Caco-2 (cell line): Measurements from ENCODE around the gene RIPOR1. TPM values are rescaled to one million over a fixed set of nuclear protein-coding genes. Genes with fewer than 3 reads are reported as not detected.

Experiments
- BruUV-seq: library from RNA; stranded (reverse); fragments of 400-500 nt; replicated peaks from 2 replicates; lab custom pipeline; 2021; lab: Mats Ljungman, UMichigan
- CTCF ChIA-PET: fragments of 300-600 bp; sonication (Branson Sonifier 250); formaldehyde crosslinking; loops from one replicate; lab custom pipeline; 2022; ENCODE audit warnings: antibody characterized with exemption; lab: Charles Lee
- POLR2A ChIA-PET: fragments of 300-600 bp; sonication (Branson Sonifier 250); formaldehyde crosslinking; loops from one replicate; lab custom pipeline; 2022; ENCODE audit warnings: antibody characterized with exemption; lab: Charles Lee
- DNase-seq, 2 experiments: peaks; one replicate each; pipeline versions ENCODE4 v3.0.0 to v3.0.0-alpha.2; 2020 to 2022
- H3K27me3 ChIP-seq: replicated peaks from 2 replicates; pipeline ENCODE4 v1.6.0; 2011; ENCODE audit warnings: low read length; ENCODE audit not compliant: control insufficient read depth, insufficient read depth
- H3K36me3 ChIP-seq: 2 replicates; pipeline ENCODE4 v1.5.1; 2011; ENCODE audit warnings: low read length; ENCODE audit not compliant: control insufficient read depth, insufficient read depth
- H3K4me1 ChIP-seq: fragments of 250-450 bp; sonication (Bioruptor Pico); 2 replicates; pipeline ENCODE4 v1.5.1; 2020; ENCODE audit warnings: mild to moderate bottlenecking
- H3K4me3 ChIP-seq: 2 replicates; pipeline ENCODE4 v1.5.1; 2011; ENCODE audit warnings: low read depth, mild to moderate bottlenecking, control low read depth, low read length
- H3K9me3 ChIP-seq: fragments of 250-450 bp; sonication (Bioruptor Pico); 2 replicates; pipeline ENCODE4 v1.5.1; 2020; ENCODE audit warnings: mild to moderate bottlenecking, moderate library complexity
- H3K27ac Mint-ChIP-seq: one replicate; pipeline ENCODE4 v1.8.0; 2022; ENCODE audit warnings: mixed read lengths; ENCODE audit not compliant: unreplicated experiment
- H3K27me3 Mint-ChIP-seq: one replicate; pipeline ENCODE4 v1.8.0; 2022; ENCODE audit warnings: mixed read lengths; ENCODE audit not compliant: insufficient read depth, unreplicated experiment
- H3K36me3 Mint-ChIP-seq: one replicate; pipeline ENCODE4 v1.8.0; 2022; ENCODE audit warnings: mild to moderate bottlenecking, mixed read lengths; ENCODE audit not compliant: insufficient read depth, unreplicated experiment
- H3K4me1 Mint-ChIP-seq: one replicate; pipeline ENCODE4 v1.8.0; 2022; ENCODE audit warnings: low read depth, mixed read lengths; ENCODE audit not compliant: unreplicated experiment
- H3K4me3 Mint-ChIP-seq: one replicate; pipeline ENCODE4 v1.8.0; 2022; ENCODE audit warnings: mild to moderate bottlenecking, moderate library complexity, mixed read lengths; ENCODE audit not compliant: unreplicated experiment
- H3K9me3 Mint-ChIP-seq: one replicate; pipeline ENCODE4 v1.8.0; 2022; ENCODE audit warnings: mixed read lengths; ENCODE audit not compliant: unreplicated experiment
- intact Hi-C: fragments of 100-400 bp; cut with micrococcal nuclease; formaldehyde crosslinking; loops from one replicate; pipeline ENCODE4 v1.10.0; 2022; ENCODE audit not compliant: unreplicated experiment
- total RNA-seq: library from RNA; stranded (reverse); gene quantifications from 2 replicates; pipeline ENCODE4 v1.2.3, GENCODE V29; 2022
- TF ChIP-seq, protein P1 (sequence below), 2 experiments: fragments of 200-600 bp in 1 of 2; IDR thresholded peaks; 1 replicate in 1 of 2; 2 replicates in 1 of 2; pipeline versions ENCODE4 v1.5.1 to v1.8.0; 2011 to 2022; ENCODE audit warnings: antibody characterized with exemption in 1 of 2, control low read depth in 1 of 2, inconsistent platforms in 1 of 2, low read depth in 1 of 2, low read length in 1 of 2, mild to moderate bottlenecking in 1 of 2, moderate library complexity in 1 of 2; ENCODE audit not compliant: insufficient read depth in 1 of 2, severe bottlenecking in 1 of 2, unreplicated experiment in 1 of 2

The RIPOR1 gene
- total RNA-seq, 1 experiment from 2014 or later, result 87.9 TPM

DNA sequence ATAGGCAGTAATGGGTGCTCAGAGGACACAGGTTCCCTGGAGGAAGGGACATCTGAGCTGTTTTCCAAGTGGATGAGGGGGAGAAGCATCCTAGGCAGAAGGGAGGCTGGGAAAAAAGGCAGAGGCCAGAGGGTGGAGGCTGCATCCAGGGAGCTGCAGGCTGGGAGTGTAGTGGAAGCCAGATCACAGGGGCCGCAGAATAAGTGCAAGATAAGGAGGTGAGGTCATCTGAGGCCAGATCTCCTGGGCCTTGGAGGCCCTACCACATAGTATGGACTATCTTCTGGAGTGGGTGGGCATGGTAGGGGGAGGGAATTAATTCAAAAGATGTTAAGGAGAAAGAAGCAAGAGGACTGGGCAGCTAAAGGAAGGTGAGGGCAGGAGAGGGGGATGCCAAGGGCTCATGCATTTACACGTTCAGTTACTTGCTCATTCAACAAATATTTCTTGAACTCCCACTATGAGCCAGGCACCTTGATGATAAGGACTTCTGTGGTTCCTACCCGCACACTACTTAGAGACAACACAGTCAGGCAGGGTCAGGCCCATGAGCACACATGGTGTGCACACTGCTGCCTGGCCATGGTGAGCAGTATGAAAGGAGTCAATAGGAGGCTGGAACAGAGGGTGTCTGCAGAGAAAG, 2.4 kb upstream of the RIPOR1 start:
- Mint-ChIP-seq H3K27me3 (no peaks in the 10 kb centered on the region), H3K4me1 (peaks cover 35% of the 10 kb centered on the region)
- POLR2A ChIA-PET, result no interaction called here

GRCh38 chr16:67528870-67529581, 397 bp downstream of the RIPOR1 start:
- peak overlapping the region; percentile 78 for H3K4me3 Mint-ChIP-seq
- Histone ChIP-seq H3K27me3 (no peaks in the 10 kb centered on the region), H3K9me3 (no peaks in the 10 kb centered on the region), H3K36me3 (no peaks in the 10 kb centered on the region), H3K4me3 (peak overlapping the region; percentile 85), H3K4me1 (peaks cover 51% of the 10 kb centered on the region)
- BruUV-seq, result no TSS peak
- H3K36me3 Mint-ChIP-seq, result peaks cover 15% of the 10 kb centered on the region
- no peaks in the 10 kb centered on the region for H3K9me3 Mint-ChIP-seq
- DNase-seq, result peak; percentile 52 to 71
- ChIA-PET CTCF (interaction anchor here (0.6 to 2.9 kb wide), 14 partner anchors 8 to 582 kb away, joined by 3 to 37 read pairs (median 3); partner anchors contain the start of genes ACD, CTCF, FHOD1 and RANBP10), POLR2A (interaction anchor here (0.7 to 1.2 kb wide), 2 partner anchors 33 to 105 kb away, joined by 3 to 4 read pairs; no protein-coding TSS in a partner anchor)
- H3K27me3 Mint-ChIP-seq, result no peaks in the 10 kb centered on the region
- TF ChIP-seq, protein P1, sequence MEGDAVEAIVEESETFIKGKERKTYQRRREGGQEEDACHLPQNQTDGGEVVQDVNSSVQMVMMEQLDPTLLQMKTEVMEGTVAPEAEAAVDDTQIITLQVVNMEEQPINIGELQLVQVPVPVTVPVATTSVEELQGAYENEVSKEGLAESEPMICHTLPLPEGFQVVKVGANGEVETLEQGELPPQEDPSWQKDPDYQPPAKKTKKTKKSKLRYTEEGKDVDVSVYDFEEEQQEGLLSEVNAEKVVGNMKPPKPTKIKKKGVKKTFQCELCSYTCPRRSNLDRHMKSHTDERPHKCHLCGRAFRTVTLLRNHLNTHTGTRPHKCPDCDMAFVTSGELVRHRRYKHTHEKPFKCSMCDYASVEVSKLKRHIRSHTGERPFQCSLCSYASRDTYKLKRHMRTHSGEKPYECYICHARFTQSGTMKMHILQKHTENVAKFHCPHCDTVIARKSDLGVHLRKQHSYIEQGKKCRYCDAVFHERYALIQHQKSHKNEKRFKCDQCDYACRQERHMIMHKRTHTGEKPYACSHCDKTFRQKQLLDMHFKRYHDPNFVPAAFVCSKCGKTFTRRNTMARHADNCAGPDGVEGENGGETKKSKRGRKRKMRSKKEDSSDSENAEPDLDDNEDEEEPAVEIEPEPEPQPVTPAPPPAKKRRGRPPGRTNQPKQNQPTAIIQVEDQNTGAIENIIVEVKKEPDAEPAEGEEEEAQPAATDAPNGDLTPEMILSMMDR (IDR thresholded peaks at IDR 0.05; ENCODE audit: insufficient read depth in 1 of 2, low read depth in 1 of 2, low read length in 1 of 2, severe bottlenecking in 1 of 2, unreplicated experiment in 1 of 2), result no peak
- intact Hi-C loops, result loop anchor here (10.0 kb wide), 2 partner anchors 276 to 406 kb away; partner anchors contain the start of genes CTRL, PSMB10, RANBP10 and TSNAXIP1
- peaks cover 50% of the 10 kb centered on the region for H3K4me1 Mint-ChIP-seq
- peak overlapping the region; percentile 18 for H3K27ac Mint-ChIP-seq

More for the DNA sequence above, 2.4 kb upstream of the RIPOR1 start:
- H3K36me3 ChIP-seq, result no peaks in the 10 kb centered on the region
- TF ChIP-seq, protein P1 (IDR thresholded peaks at IDR 0.05; ENCODE audit: insufficient read depth in 1 of 2, low read depth in 1 of 2, low read length in 1 of 2, severe bottlenecking in 1 of 2, unreplicated experiment in 1 of 2), result no peak
- peaks cover 54% of the 10 kb centered on the region for H3K4me1 ChIP-seq
- no TSS peak for BruUV-seq
- no peak overlapping the region for H3K4me3 ChIP-seq
- intact Hi-C loops, result loop anchor here (10.0 kb wide), 2 partner anchors 279 to 409 kb away; partner anchors contain the start of genes CTRL, PSMB10, RANBP10 and TSNAXIP1
- H3K4me3 Mint-ChIP-seq, result peak overlapping the region; percentile 19
- H3K9me3 Mint-ChIP-seq, result no peaks in the 10 kb centered on the region
- peak overlapping the region; percentile 66 for H3K27ac Mint-ChIP-seq
- peaks cover 9% of the 10 kb centered on the region for H3K36me3 Mint-ChIP-seq
- CTCF ChIA-PET, result interaction anchor here (1.2 to 1.7 kb wide), 2 partner anchors 36 to 118 kb away, joined by 3 to 4 read pairs; partner anchors contain the start of genes CARMIL2 and CTCF
- no peaks in the 10 kb centered on the region for H3K27me3 ChIP-seq
- DNase-seq, result peak in 1 of 2 experiments; percentile 70
- no peaks in the 10 kb centered on the region for H3K9me3 ChIP-seq

GRCh38 chr16:67529582-67530012, 968 bp downstream of the RIPOR1 start:
- peak overlapping the region; percentile 18 for H3K27ac Mint-ChIP-seq
- H3K9me3 Mint-ChIP-seq, result no peaks in the 10 kb centered on the region
- intact Hi-C loops, result loop anchor here (10.0 kb wide), 2 partner anchors 275 to 405 kb away; partner anchors contain the start of genes CTRL, PSMB10, RANBP10 and TSNAXIP1
- POLR2A ChIA-PET, result interaction anchor here (0.7 kb wide), 1 partner anchor 104 kb away, joined by 3 read pairs; no protein-coding TSS in a partner anchor
- DNase-seq, result no peak
- H3K36me3 Mint-ChIP-seq, result peaks cover 15% of the 10 kb centered on the region
- peak overlapping the region; percentile 78 for H3K4me3 Mint-ChIP-seq
- H3K4me1 ChIP-seq, result peaks cover 47% of the 10 kb centered on the region
- TF ChIP-seq, protein P1 (IDR thresholded peaks at IDR 0.05; ENCODE audit: insufficient read depth in 1 of 2, low read depth in 1 of 2, low read length in 1 of 2, severe bottlenecking in 1 of 2, unreplicated experiment in 1 of 2), result peak in 1 of 2 experiments; percentile 8
- H3K9me3 ChIP-seq, result no peaks in the 10 kb centered on the region
- BruUV-seq, result TSS peak; percentile 69
- no peaks in the 10 kb centered on the region for H3K27me3 ChIP-seq
- peak overlapping the region; percentile 85 for H3K4me3 ChIP-seq
- no peaks in the 10 kb centered on the region for H3K27me3 Mint-ChIP-seq
- peaks cover 45% of the 10 kb centered on the region for H3K4me1 Mint-ChIP-seq
- H3K36me3 ChIP-seq, result no peaks in the 10 kb centered on the region
- CTCF ChIA-PET, result interaction anchor here (0.6 to 2.9 kb wide), 8 partner anchors 8 to 277 kb away, joined by 3 to 37 read pairs (median 4); partner anchors contain the start of genes ACD, CTCF, RANBP10 and TSNAXIP1
